ENCODE measurements around the gene PEF1.

The PEF1 gene

GRCh38 chr1:31652891-31653499, 8.3 kb upstream of the PEF1 start:
- no peaks in the 10 kb centered on the region for H3K79me2 ChIP-seq (ENCODE audit: low read length)
- no peak overlapping the region for H3K27ac ChIP-seq (ENCODE audit: low read length)
- H4K20me1 ChIP-seq (ENCODE audit: insufficient read depth, low read length), result no peaks in the 10 kb centered on the region
- no peak overlapping the region for H3K9ac ChIP-seq (ENCODE audit: low read length)
- no peaks in the 10 kb centered on the region for H3K9me3 ChIP-seq (ENCODE audit: insufficient read depth, low read length)
- H2AFZ ChIP-seq (ENCODE audit: low read depth, low read length), result no peak overlapping the region
- no peaks in the 10 kb centered on the region for H3K27me3 ChIP-seq (ENCODE audit: low read depth, low read length)
- H3K36me3 ChIP-seq (replicated peaks; ENCODE audit: low read depth, low read length), result no peaks in the 10 kb centered on the region
- H3K4me2 ChIP-seq (ENCODE audit: low read length), result no peak overlapping the region
- no peak overlapping the region for H3K4me3 ChIP-seq (ENCODE audit: low read length)
- H3K4me1 ChIP-seq (ENCODE audit: low read length), result no peaks in the 10 kb centered on the region
- TF ChIP-seq CTCF (IDR thresholded peaks at IDR 0.05; ENCODE audit: low read depth, low read length), result no peak
- TF ChIP-seq EZH2phosphoT487 (IDR thresholded peaks at IDR 0.05; ENCODE audit: low read depth), result no peak

- H3K4me1 ChIP-seq (ENCODE audit: low read length), result no peaks in the 10 kb centered on the region
- H3K4me2 ChIP-seq (ENCODE audit: low read length), result no peak overlapping the region
- no peak overlapping the region for H3K27ac ChIP-seq (ENCODE audit: low read length)
- no peaks in the 10 kb centered on the region for H3K36me3 ChIP-seq (replicated peaks; ENCODE audit: low read depth, low read length)
- TF ChIP-seq EZH2phosphoT487 (IDR thresholded peaks at IDR 0.05; ENCODE audit: low read depth) (no peak), CTCF (IDR thresholded peaks at IDR 0.05; ENCODE audit: low read depth, low read length) (no peak)
- H3K4me3 ChIP-seq (ENCODE audit: low read length), result no peak overlapping the region
- no peaks in the 10 kb centered on the region for H3K9me3 ChIP-seq (ENCODE audit: insufficient read depth, low read length)
- no peaks in the 10 kb centered on the region for H3K27me3 ChIP-seq (ENCODE audit: low read depth, low read length)
- no peak overlapping the region for H3K9ac ChIP-seq (ENCODE audit: low read length)
- H2AFZ ChIP-seq (ENCODE audit: low read depth, low read length), result no peak overlapping the region
- no peaks in the 10 kb centered on the region for H4K20me1 ChIP-seq (ENCODE audit: insufficient read depth, low read length)
- H3K79me2 ChIP-seq (ENCODE audit: low read length), result no peaks in the 10 kb centered on the region
Observed at GRCh38 chr1:31651766-31652165, 7.1 kb upstream of the PEF1 start.

- Histone ChIP-seq H3K4me1 (ENCODE audit: low read length) (no peaks in the 10 kb centered on the region), H3K27me3 (ENCODE audit: low read depth, low read length) (no peaks in the 10 kb centered on the region), H4K20me1 (ENCODE audit: insufficient read depth, low read length) (no peaks in the 10 kb centered on the region), H3K9ac (ENCODE audit: low read length) (no peak overlapping the region), H3K36me3 (replicated peaks; ENCODE audit: low read depth, low read length) (no peaks in the 10 kb centered on the region), H2AFZ (ENCODE audit: low read depth, low read length) (no peak overlapping the region), H3K4me2 (ENCODE audit: low read length) (no peak overlapping the region), H3K4me3 (ENCODE audit: low read length) (no peak overlapping the region), H3K27ac (ENCODE audit: low read length) (no peak overlapping the region), H3K9me3 (ENCODE audit: insufficient read depth, low read length) (no peaks in the 10 kb centered on the region), H3K79me2 (ENCODE audit: low read length) (no peaks in the 10 kb centered on the region)
- TF ChIP-seq CTCF (IDR thresholded peaks at IDR 0.05; ENCODE audit: low read depth, low read length) (no peak), EZH2phosphoT487 (IDR thresholded peaks at IDR 0.05; ENCODE audit: low read depth) (no peak)
Observed at GRCh38 chr1:31651089-31651420, 6.4 kb upstream of the PEF1 start.

- Histone ChIP-seq H3K4me2 (ENCODE audit: low read length) (no peak overlapping the region), H4K20me1 (ENCODE audit: insufficient read depth, low read length) (no peaks in the 10 kb centered on the region), H3K9ac (ENCODE audit: low read length) (no peak overlapping the region), H3K79me2 (ENCODE audit: low read length) (no peaks in the 10 kb centered on the region), H3K9me3 (ENCODE audit: insufficient read depth, low read length) (no peaks in the 10 kb centered on the region), H2AFZ (ENCODE audit: low read depth, low read length) (no peak overlapping the region), H3K27ac (ENCODE audit: low read length) (no peak overlapping the region), H3K36me3 (replicated peaks; ENCODE audit: low read depth, low read length) (no peaks in the 10 kb centered on the region), H3K4me1 (ENCODE audit: low read length) (peaks cover 5% of the 10 kb centered on the region), H3K27me3 (ENCODE audit: low read depth, low read length) (no peaks in the 10 kb centered on the region), H3K4me3 (ENCODE audit: low read length) (no peak overlapping the region)
- TF ChIP-seq CTCF (IDR thresholded peaks at IDR 0.05; ENCODE audit: low read depth, low read length) (no peak), EZH2phosphoT487 (IDR thresholded peaks at IDR 0.05; ENCODE audit: low read depth) (no peak)
Observed at GRCh38 chr1:31650161-31651088, 5.7 kb upstream of the PEF1 start.
